Ovary (tissue), 10 donors: ENCODE results near the gene HNRNPDL. TPM values are rescaled to one million over a fixed set of nuclear protein-coding genes. Genes with fewer than 3 reads are reported as not detected.
"Not testable (repeated sequence)": the region's sequence is repeated elsewhere in the genome, so short reads cannot be mapped to it uniquely, and the experiment has no call there.

Source experiments
- DNase-seq, 5 donors: peaks; one replicate each; pipeline ENCODE4 v3.0.0-alpha.2; 2019 to 2020
- H3K27ac ChIP-seq, 2 donors: fragments of 200-600 bp; one replicate each; pipeline versions ENCODE4 v1.5.1 to v1.8.0; 2019 to 2022
- H3K27me3 ChIP-seq: fragments of 200-600 bp; one replicate; pipeline ENCODE4 v1.8.0; 2022
- H3K36me3 ChIP-seq: fragments of 200-600 bp; sonication (generic); one replicate; pipeline ENCODE4 v1.5.1; 2019
- H3K4me1 ChIP-seq: one replicate; pipeline ENCODE4 v1.8.1; 2013; ENCODE audit warnings: mild to moderate bottlenecking, moderate library complexity; ENCODE audit not compliant: insufficient read depth
- H3K4me3 ChIP-seq: fragments of 200-600 bp; sonication (generic); one replicate; pipeline ENCODE4 v1.5.1; 2017
- H3K9me3 ChIP-seq, 2 donors: fragments of 200-600 bp in 1 of 2; sonication (generic) in 1 of 2; one replicate each; pipeline versions ENCODE4 v1.5.1 to v1.8.1; 2013 to 2019; ENCODE audit warnings: mild to moderate bottlenecking in 1 of 2, moderate library complexity in 1 of 2
- EP300 ChIP-seq: sonication (generic); formaldehyde crosslinking; IDR thresholded peaks from one replicate; pipeline ENCODE4 v1.6.1; 2017; ENCODE audit warnings: antibody characterized with exemption
- POLR2A ChIP-seq: fragments of 450-650 bp; IDR thresholded peaks from one replicate; pipeline ENCODE4 v1.6.1; 2017; ENCODE audit warnings: antibody characterized with exemption, mild to moderate bottlenecking, moderate library complexity
- WGBS, 3 donors: extraction: QIAGEN DNeasy Blood & Tissue Kit in 1 of 3; methylation state at CpG; one replicate each; pipeline versions ENCODE4 v1.1.5 to v1.1.7; 2013 to 2017; 5-methylcytosine and 5-hydroxymethylcytosine counted together
- intact Hi-C, 4 donors: fragments of 100-400 bp; cut with DNase I; formaldehyde crosslinking; loops; one replicate each; pipeline versions ENCODE4 v1.11.0 to v1.15.1; 2022 to 2023
- long read RNA-seq, 3 donors: library from polyadenylated mRNA in 2 of 3; unstranded in 2 of 3; transcript quantifications; one replicate each; pipeline ENCODE4 v2.0.0 and lab custom pipeline, GENCODE V29; 2021 to 2026
- polyA plus RNA-seq, 2 donors: library from polyadenylated mRNA; stranded (reverse); fragments of 200-250 nt in 1 of 2; fragments of 350-450 nt in 1 of 2; fragmentation: Illumina TruSeq in 1 of 2; extraction: RNeasy Lipid Tissue Mini Kit (QIAGEN cat#74804) in 1 of 2; gene quantifications; one replicate each; pipeline ENCODE4 v1.2.3, GENCODE V29; 2013 to 2014
- total RNA-seq, 7 donors: library from RNA; depleted of rRNA in 2 of 7; stranded (reverse); fragments of >200 nt in 2 of 7; fragmentation: NEBNext Ultra II Directional in 3 of 7; extraction: Animal tissue kit (Norgen Biotek cat#: 25700) in 3 of 7; gene quantifications; one replicate each; pipeline versions ENCODE4 v1.1.0 to v1.2.4, GENCODE V29; 2016 to 2023
- TF ChIP-seq, protein P1 (sequence below), 3 donors: fragments of 450-650 bp in 2 of 3; fragments of 200-600 bp in 1 of 3; IDR thresholded peaks; one replicate each; pipeline versions ENCODE4 v1.5.1 to v1.8.0; 2016 to 2022; ENCODE audit warnings: antibody characterized with exemption in 3 of 3, mild to moderate bottlenecking in 1 of 3
- donor health status: DM: no; HTN: no; CAD: no; lungs with moderate emphysema.
- donor health status: DM: no; HTN: no; CAD: no.
- donor health status: Bipolar disorder and iron deficiency.
- donor health status: DM: yes; HTN: yes; CAD: no.
- donor health status: DM: no; HTN: no; CAD: no.
- donor health status: DM: yes; HTN: yes; CAD: no.

HNRNPDL gene
- total RNA-seq (100 to 1,000 TPM; 204 to 406 (median 337) TPM), polyA plus RNA-seq (100 to 1,000 TPM; 314 to 381 TPM)
- long read RNA-seq, donor 1, transcript HNRNPDL-202 (9 exons, 1,402 nt), result minor isoform, 43 of 1,493 reads
- long read RNA-seq, donor 1, transcript HNRNPDL-201 (8 exons, 3,781 nt), result major isoform, 1,095 of 1,493 reads
- long read RNA-seq, donor 1, transcript HNRNPDL-207 (7 exons, 3,968 nt), result minor isoform, 6 of 1,493 reads
- long read RNA-seq, donor 1, transcript HNRNPDL-204 (7 exons, 2,404 nt), result minor isoform, 194 of 1,493 reads
- long read RNA-seq, donor 1, partial matches to known transcripts, result 118 of 1,493 reads
- long read RNA-seq, donor 1, other reads (novel, unspliced or antisense), result 31 of 1,493 reads
- long read RNA-seq, donor 2, transcript HNRNPDL-204 (7 exons, 2,404 nt), result minor isoform, 20 of 439 reads
- long read RNA-seq, donor 2, transcript HNRNPDL-207 (7 exons, 3,968 nt), result minor isoform, 7 of 439 reads
- long read RNA-seq, donor 2, transcript HNRNPDL-202 (9 exons, 1,402 nt), result minor isoform, 9 of 439 reads
- long read RNA-seq, donor 2, transcript HNRNPDL-201 (8 exons, 3,781 nt), result major isoform, 169 of 439 reads
- long read RNA-seq, donor 2, partial matches to known transcripts, result 177 of 439 reads
- long read RNA-seq, donor 2, other reads (novel, unspliced or antisense), result 55 of 439 reads
- long read RNA-seq, donor 3, transcript HNRNPDL-204 (7 exons, 2,404 nt), result minor isoform, 59 of 638 reads
- long read RNA-seq, donor 3, transcript HNRNPDL-207 (7 exons, 3,968 nt), result minor isoform, 6 of 638 reads
- long read RNA-seq, donor 3, transcript HNRNPDL-202 (9 exons, 1,402 nt), result minor isoform, 18 of 638 reads
- long read RNA-seq, donor 3, transcript HNRNPDL-201 (8 exons, 3,781 nt), result major isoform, 508 of 638 reads
- long read RNA-seq, donor 3, partial matches to known transcripts, result 34 of 638 reads
- long read RNA-seq, donor 3, other reads (novel, unspliced or antisense), result 11 of 638 reads

DNA sequence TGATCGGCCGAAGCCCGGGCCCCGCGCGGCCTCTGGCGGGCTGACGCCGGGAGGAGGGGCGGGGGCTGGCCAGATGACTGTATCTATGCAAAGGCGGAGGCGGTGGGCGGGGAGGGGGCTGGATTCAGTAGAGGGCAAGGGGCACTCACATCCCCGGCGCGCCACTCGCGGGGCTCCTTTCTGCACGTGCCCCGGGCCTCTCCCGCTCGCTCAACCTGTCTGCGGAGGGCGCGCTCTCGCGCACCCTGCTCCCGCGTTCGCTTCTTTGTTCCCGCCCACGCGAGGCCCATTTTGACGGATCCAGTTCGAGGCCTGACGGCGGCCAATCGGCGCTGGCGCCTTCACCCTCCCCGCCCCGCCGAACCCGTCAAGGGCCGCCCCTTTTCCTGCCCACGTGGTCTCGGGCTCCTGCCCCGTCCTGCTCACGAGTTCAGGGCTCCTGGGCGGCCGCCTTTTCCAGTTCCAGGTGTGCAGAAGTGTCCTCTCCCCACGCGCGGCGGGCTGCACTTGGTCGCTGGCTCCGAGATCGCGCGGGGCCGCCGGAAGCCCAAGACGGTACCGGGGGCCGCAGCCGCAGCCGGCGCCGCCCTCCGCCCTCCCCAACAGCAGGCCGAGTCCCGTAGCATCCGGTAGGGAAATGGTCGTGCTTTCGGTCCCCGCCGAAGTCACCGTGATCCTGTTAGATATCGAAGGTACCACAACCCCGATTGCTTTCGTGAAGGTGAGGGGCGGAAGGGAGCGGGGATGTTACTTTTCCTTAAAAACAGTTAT is at the start of gene HNRNPDL, which contains the start of gene ENOPH1:
Gene HNRNPDL (minus strand): TSS at position 270 of the 771 bp plus-strand sequence. CDS start 772 bp downstream, outside the sequence.
Gene ENOPH1 (plus strand): TSS at position 398 of the 771 bp plus-strand sequence. CDS start 240 bp downstream, at position 638.
- Histone ChIP-seq H3K27me3 (no peaks in the 10 kb centered on the region), H3K4me1 (peaks cover 6% of the 10 kb centered on the region), H3K9me3 (no peaks in the 10 kb centered on the region), H3K36me3 (no peaks in the 10 kb centered on the region), H3K27ac (peak within 1 kb of the TSS; percentile 91 to 94), H3K4me3 (peak within 1 kb of the TSS; percentile 95)
- peak; percentile 95 to 97 (median 96) for DNase-seq
- intact Hi-C loops, result no loop called here
- TF ChIP-seq POLR2A (peak; percentile 60), EP300 (no peak)
- TF ChIP-seq, protein P1, sequence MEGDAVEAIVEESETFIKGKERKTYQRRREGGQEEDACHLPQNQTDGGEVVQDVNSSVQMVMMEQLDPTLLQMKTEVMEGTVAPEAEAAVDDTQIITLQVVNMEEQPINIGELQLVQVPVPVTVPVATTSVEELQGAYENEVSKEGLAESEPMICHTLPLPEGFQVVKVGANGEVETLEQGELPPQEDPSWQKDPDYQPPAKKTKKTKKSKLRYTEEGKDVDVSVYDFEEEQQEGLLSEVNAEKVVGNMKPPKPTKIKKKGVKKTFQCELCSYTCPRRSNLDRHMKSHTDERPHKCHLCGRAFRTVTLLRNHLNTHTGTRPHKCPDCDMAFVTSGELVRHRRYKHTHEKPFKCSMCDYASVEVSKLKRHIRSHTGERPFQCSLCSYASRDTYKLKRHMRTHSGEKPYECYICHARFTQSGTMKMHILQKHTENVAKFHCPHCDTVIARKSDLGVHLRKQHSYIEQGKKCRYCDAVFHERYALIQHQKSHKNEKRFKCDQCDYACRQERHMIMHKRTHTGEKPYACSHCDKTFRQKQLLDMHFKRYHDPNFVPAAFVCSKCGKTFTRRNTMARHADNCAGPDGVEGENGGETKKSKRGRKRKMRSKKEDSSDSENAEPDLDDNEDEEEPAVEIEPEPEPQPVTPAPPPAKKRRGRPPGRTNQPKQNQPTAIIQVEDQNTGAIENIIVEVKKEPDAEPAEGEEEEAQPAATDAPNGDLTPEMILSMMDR (IDR thresholded peaks at IDR 0.05), result peak in 1 of 3 donors; percentile 23
- WGBS, 3 donors, result 0 to 1% (median 1%) methylated on average over 48 to 83 of the region's 83 CpGs

DNA sequence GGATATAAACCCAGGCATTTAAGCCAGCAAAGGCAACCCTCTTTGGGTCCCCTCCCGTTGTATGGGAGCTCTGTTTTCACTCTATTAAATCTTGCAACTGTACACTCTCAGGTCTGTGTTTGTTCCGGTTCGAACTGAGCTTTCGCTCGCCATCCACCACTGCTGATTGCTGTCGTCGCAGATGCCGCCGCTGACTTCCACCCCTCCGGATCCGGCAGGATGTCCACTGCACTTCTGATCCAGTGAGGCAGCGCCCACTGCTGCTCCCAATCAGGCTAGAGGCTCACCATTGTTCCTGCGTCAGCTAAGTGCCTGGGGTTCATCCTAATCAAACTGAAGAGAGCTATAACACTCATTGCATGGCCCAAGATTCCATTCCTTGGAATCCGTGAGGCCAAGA is 49.3 kb upstream of the HNRNPDL start:
- Histone ChIP-seq H3K27me3 (no peaks in the 10 kb centered on the region), H3K4me1 (no peaks in the 10 kb centered on the region), H3K4me3 (no peak overlapping the region), H3K36me3 (no peaks in the 10 kb centered on the region), H3K9me3 (no peaks in the 10 kb centered on the region), H3K27ac (no peak overlapping the region)
- intact Hi-C loops, result no loop called here
- no peak for TF ChIP-seq POLR2A
- no peak for TF ChIP-seq EP300
- TF ChIP-seq, protein P1 (IDR thresholded peaks at IDR 0.05), result no peak
- no peak for DNase-seq
- 95 to 96% (median 96%) methylated on average over 14 of the region's 14 CpGs for WGBS, 3 donors

DNA sequence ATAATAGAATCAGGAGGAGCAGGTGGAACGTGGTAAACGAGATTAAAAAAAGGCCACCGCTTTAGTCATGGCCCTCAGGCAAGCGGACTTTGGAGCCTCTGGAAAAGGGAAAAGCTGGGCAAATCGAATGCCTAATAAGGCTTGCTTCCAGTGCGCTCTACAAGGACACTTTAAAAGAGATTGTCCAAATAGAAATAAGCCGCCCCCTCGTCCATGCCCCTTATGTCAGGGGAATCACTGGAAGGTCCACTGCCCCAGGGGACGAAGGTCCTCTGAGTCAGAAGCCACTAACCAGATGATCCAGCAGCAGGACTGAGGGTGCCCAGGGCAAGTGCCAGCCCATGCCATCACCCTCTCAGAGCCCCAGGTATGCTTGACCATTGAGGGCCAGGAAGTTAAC is 47.2 kb upstream of the HNRNPDL start:
- H3K27me3 ChIP-seq, H3K4me3 ChIP-seq, H3K27ac ChIP-seq, intact Hi-C loops, H3K36me3 ChIP-seq, DNase-seq, H3K4me1 ChIP-seq, H3K9me3 ChIP-seq: not testable (repeated sequence)
- 87 to 92% (median 91%) methylated on average over 9 of the region's 9 CpGs for WGBS, 3 donors

DNA sequence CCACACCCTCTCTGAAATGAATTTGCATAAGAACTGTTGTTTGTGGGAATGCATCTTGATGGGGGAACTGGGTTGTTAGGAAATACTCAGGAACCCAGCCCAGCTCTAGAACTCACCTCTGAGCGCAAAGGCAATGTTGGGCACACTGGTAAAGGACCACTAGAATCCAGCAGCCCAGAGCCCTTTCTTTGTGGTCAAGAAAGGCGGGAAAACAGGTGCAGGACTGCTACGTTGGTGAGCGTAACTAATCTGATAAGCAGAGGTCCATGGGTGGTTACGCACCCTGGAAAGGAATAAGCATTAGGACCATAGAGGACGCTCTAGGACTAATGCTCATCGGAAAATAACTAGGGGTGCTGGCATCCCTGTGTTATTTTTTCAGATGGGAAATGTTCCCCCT is 45.7 kb upstream of the HNRNPDL start:
- 90 to 96% (median 96%) methylated on average over 7 of the region's 7 CpGs for WGBS, 3 donors
- H3K27ac ChIP-seq, H3K36me3 ChIP-seq, DNase-seq, H3K4me1 ChIP-seq, H3K27me3 ChIP-seq, H3K4me3 ChIP-seq, H3K9me3 ChIP-seq, intact Hi-C loops: not testable (repeated sequence)
